Activated T-cell treated with anti-CD3 and anti-CD28 coated beads, Interleukin-2, amount 50 U/mL, for 4 hours (primary cell): ENCODE results near the gene NDST4. TPM values are rescaled to one million over a fixed set of nuclear protein-coding genes. Genes with fewer than 3 reads are reported as not detected.

Experiments
- ATAC-seq, 2 donors: fragments of 200-7000 bp; cut with Tn5 transposase; one replicate each; pipeline ENCODE4 v1.10.0; 2021
- DNase-seq: peaks from one replicate; pipeline ENCODE4 v3.0.0-alpha.2; 2020
- H3K27me3 Mint-ChIP-seq: one replicate; pipeline ENCODE4 v1.8.0; 2021; ENCODE audit warnings: low read depth, mixed read lengths
- H3K36me3 Mint-ChIP-seq: one replicate; pipeline ENCODE4 v1.8.0; 2022; ENCODE audit warnings: mixed read lengths; ENCODE audit not compliant: insufficient read depth
- H3K4me1 Mint-ChIP-seq: one replicate; pipeline ENCODE4 v1.8.0; 2021; ENCODE audit warnings: low read depth, mixed read lengths
- H3K4me3 Mint-ChIP-seq: one replicate; pipeline ENCODE4 v1.8.0; 2021; ENCODE audit warnings: mild to moderate bottlenecking, moderate library complexity, mixed read lengths
- H3K9me3 Mint-ChIP-seq: one replicate; pipeline ENCODE4 v1.8.0; 2021; ENCODE audit warnings: mixed read lengths
- total RNA-seq, 3 donors: library from RNA; stranded (reverse); gene quantifications; one replicate each; pipeline ENCODE4 v1.2.1, GENCODE V29; 2021

Gene NDST4
- total RNA-seq, 3 donors from 2014 or later = not detected

DNA sequence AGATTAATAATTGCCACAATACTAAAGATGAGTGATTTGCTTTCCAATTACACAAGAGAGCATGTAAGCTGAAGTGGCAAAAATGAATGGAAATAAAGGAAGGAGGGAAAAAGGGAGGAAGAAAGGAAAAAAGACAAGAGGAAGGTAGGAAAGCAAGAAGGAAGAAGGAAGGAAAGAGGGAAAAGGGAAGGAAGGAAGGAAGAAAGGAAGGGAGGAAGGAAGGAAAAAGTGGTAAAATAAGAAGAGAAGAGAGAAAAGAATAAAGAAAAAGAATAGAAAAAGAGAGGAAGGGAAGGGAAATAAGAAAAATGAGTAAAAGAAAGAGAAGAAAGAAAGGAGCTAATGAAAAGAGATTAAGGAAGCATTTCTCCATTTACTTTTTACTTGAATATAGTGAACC, 4.6 kb downstream of the NDST4 start:
- no peak for ATAC-seq
- H3K36me3 Mint-ChIP-seq = no peaks in the 10 kb centered on the region
- H3K9me3 Mint-ChIP-seq = no peaks in the 10 kb centered on the region
- no peaks in the 10 kb centered on the region for H3K27me3 Mint-ChIP-seq
- no peaks in the 10 kb centered on the region for H3K4me1 Mint-ChIP-seq
- no peak for DNase-seq
- no peak overlapping the region for H3K4me3 Mint-ChIP-seq

DNA sequence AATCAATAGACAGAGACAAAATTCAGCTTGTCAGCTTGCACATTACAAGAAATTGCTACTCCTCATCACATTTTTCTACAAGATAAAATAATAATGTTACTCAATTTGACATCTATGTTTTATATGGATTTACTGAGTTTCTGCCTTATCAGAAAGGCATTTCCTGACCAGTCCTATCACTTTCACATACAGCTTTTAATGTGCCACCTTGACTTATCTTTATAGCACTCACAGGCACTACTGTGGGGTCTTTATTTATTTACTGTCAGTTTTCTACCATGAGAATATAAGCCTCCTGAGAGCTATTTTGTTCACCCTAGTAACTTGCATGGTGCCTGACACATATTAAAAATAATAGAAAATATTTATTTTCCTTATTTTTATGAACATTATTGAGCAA, 6.0 kb downstream of the NDST4 start:
- Mint-ChIP-seq H3K9me3 (no peaks in the 10 kb centered on the region), H3K36me3 (no peaks in the 10 kb centered on the region), H3K27me3 (no peaks in the 10 kb centered on the region), H3K4me1 (no peaks in the 10 kb centered on the region), H3K4me3 (no peak overlapping the region)
- ATAC-seq (no peak), DNase-seq (no peak)

DNA sequence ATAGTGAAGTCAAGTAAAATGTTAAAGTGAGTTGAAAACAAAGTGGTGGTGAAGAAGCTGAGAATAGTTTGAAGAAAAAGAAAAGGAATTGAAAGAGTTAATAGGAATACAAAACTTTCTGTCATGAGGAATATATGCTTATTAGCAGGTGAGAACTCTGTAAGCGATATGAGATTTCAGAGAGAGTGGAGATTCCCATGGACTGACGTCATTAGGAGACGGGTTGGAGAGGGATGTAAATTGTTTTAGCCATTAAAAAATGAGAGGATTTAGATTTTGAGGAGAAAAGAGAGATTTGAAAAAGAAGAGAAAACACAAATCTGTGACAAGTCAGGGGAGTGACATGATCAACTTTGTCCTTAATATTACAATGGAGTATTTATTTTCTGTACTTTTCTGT, 11.7 kb downstream of the NDST4 start:
- H3K36me3 Mint-ChIP-seq = no peaks in the 10 kb centered on the region
- no peak for ATAC-seq
- no peak for DNase-seq
- H3K9me3 Mint-ChIP-seq = no peaks in the 10 kb centered on the region
- no peaks in the 10 kb centered on the region for H3K27me3 Mint-ChIP-seq
- no peaks in the 10 kb centered on the region for H3K4me1 Mint-ChIP-seq
- no peak overlapping the region for H3K4me3 Mint-ChIP-seq

DNA sequence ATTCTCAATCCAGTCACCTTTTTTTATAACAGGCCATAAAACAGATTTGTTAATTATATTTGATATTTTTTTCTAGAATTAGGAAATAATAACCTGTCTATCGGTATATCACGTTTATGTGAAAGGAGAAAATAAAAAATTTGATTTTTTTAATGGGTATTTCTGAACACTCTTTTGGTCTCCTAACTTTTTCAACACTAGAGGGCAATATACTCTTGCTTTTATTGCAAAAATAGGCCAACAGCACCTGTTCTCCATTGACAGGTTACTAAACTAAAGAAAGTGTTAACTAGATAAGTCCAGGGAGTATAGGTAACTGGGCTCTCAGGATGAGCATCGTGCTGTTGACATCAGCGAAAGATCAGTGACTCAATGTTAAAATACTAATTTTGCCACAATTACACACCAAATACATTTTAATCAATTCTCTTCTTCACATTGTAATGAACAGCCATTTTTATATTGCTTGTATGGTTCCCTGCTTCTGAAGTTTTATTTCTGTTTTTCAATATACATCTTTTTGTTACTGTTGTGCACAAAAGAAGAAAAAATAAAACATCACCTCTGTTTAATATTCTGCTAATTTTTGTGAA, 22.8 kb downstream of the NDST4 start:
- DNase-seq (no peak), ATAC-seq (no peak)
- Mint-ChIP-seq H3K4me1 (no peaks in the 10 kb centered on the region), H3K27me3 (no peaks in the 10 kb centered on the region), H3K9me3 (no peaks in the 10 kb centered on the region), H3K4me3 (no peak overlapping the region), H3K36me3 (no peaks in the 10 kb centered on the region)

DNA sequence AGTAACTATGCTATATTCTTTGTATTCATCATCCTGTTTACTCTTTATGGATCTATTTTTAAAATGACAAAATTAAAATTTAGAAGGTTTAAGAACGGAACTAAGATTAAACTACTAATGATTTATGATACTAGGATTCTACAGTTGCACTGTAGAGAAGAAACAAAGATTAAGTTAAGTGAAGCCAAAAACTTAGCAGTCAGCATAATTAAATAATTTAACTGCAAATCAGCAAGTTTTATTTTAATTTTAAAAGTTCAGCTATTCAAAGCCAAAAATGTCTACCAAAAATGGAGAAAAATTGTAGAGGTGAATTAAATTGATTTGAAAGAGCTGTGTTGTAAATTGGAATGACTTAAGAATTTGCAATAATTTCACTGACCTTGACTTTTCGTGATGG, 30.8 kb downstream of the NDST4 start:
- no peaks in the 10 kb centered on the region for H3K36me3 Mint-ChIP-seq
- no peak for ATAC-seq
- H3K27me3 Mint-ChIP-seq = no peaks in the 10 kb centered on the region
- H3K9me3 Mint-ChIP-seq = peaks cover 4% of the 10 kb centered on the region
- H3K4me3 Mint-ChIP-seq = no peak overlapping the region
- no peaks in the 10 kb centered on the region for H3K4me1 Mint-ChIP-seq
- DNase-seq = no peak

DNA sequence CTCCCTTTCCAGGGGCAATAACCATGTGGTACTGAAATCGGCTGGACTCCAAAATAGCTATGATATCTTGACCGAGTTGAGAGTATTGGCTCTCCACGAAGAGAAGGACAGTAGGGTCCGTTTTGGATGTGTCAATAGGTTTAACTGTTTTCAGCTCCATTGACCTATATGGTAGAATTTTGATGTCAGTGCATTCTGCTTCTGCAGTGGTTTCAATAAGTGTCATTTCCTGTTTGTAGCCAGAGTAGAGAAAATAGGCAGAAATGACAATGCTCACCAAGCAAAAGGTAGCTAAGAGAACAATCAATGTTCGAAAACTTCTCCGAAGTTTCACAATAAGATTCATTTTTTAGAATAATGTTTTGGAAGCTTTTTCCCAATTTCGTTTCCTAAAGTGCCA, 36.7 kb downstream of the NDST4 start:
- ATAC-seq (no peak), DNase-seq (no peak)
- Mint-ChIP-seq H3K9me3 (no peaks in the 10 kb centered on the region), H3K4me3 (no peak overlapping the region), H3K27me3 (no peaks in the 10 kb centered on the region), H3K36me3 (no peaks in the 10 kb centered on the region), H3K4me1 (no peaks in the 10 kb centered on the region)

DNA sequence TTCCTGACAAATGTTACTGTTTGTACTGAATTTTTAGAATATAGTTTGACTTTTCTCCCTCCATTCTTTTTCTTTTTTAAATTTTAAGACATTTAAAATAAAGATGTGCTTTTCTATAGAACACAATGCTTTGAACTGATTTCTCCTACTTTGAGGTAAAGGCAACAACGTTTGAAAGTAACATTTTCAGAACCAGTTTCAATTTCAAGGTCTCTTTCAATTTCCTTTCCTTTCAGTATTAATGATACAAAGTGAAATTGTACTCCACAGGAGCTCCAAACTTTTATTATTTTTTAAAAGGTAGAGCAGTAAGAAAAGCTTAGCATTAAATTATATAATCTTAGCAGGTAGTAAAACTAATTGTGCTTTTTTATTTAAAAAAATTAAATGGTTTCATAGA, 54.9 kb downstream of the NDST4 start:
- Mint-ChIP-seq H3K9me3 (no peaks in the 10 kb centered on the region), H3K4me3 (no peak overlapping the region), H3K36me3 (no peaks in the 10 kb centered on the region), H3K27me3 (no peaks in the 10 kb centered on the region), H3K4me1 (no peaks in the 10 kb centered on the region)
- DNase-seq = no peak
- no peak for ATAC-seq

DNA sequence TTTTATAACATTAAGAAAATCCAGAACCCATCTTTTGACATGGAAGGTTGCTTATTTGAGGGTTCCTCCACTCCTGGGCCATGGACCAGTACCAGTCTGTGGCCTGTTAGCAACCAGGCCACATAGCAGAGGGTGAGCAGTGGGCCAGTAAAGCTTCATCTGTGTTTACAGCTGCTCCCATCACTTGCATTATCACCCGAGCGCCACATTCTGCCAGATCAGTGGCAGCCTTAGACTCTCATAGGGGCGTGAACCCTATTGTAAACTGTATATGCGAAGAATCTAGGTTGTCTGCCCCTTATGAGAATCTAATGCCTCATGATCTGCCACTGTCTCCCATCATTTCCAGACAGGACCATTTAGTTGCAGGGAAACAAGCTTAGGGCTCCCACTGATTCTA, 58.6 kb downstream of the NDST4 start:
- Mint-ChIP-seq H3K36me3 (no peaks in the 10 kb centered on the region), H3K9me3 (no peaks in the 10 kb centered on the region), H3K4me1 (no peaks in the 10 kb centered on the region), H3K27me3 (no peaks in the 10 kb centered on the region), H3K4me3 (no peak overlapping the region)
- no peak for ATAC-seq
- DNase-seq = no peak

DNA sequence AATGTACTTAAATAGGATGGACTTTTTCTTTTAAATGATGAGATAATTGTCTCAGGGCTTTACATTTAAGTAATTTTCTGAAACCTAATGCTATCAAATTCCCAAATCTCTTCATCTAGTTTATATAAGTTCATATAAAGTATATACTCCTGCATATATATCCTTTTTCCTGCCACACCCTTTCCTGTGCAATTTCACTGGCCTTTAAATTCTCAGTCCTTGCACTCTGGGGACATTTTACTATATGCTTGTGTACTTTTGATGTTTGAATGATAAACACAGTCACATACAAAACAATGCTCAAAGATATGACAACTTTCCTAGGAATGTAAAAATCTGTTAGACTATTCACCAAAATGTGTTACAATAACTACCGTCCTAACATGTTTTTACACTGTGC, 60.1 kb downstream of the NDST4 start:
- H3K4me1 Mint-ChIP-seq = no peaks in the 10 kb centered on the region
- DNase-seq = no peak
- no peak for ATAC-seq
- no peaks in the 10 kb centered on the region for H3K27me3 Mint-ChIP-seq
- H3K4me3 Mint-ChIP-seq = no peak overlapping the region
- H3K36me3 Mint-ChIP-seq = no peaks in the 10 kb centered on the region
- H3K9me3 Mint-ChIP-seq = no peaks in the 10 kb centered on the region

DNA sequence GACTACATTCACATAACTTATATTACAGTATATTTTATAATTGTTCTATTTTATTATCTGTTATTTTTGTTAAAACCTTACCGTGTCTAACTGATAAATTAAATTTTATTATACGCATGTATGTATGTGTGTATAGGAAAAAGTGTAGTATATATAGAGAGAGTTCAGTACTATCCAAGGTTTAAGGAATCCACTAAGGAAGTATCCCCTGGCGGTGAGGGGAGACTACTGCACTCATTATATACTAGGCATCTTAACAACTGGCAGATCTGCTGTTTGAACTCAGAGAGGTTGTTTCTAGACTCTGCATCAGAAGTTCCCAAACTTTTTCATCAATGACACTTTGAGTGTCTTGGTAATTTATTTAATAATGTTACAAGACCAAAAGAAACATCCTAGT, 70.9 kb downstream of the NDST4 start:
- Mint-ChIP-seq H3K4me3 (no peak overlapping the region), H3K27me3 (no peaks in the 10 kb centered on the region), H3K9me3 (no peaks in the 10 kb centered on the region), H3K4me1 (no peaks in the 10 kb centered on the region), H3K36me3 (no peaks in the 10 kb centered on the region)
- ATAC-seq = no peak
- DNase-seq = no peak

DNA sequence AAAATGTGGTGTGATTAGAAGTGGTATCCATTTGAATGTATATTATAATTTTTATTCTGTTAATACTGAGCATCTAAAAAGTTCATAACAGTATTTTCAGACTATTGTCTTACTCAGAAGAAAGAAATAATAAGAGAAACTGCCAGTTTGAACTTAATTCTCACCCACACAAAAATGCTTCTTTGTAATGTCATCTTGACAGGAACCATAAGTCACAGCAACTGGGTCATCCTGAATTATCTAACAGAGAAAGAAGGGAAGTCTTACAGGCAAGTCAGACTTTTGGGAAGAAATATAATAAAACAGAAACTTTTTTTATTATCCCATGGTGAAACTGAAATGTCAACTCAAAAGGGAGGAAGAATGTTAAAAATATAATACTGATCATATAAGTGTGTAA, 83.1 kb downstream of the NDST4 start:
- H3K27me3 Mint-ChIP-seq = no peaks in the 10 kb centered on the region
- no peak overlapping the region for H3K4me3 Mint-ChIP-seq
- no peaks in the 10 kb centered on the region for H3K9me3 Mint-ChIP-seq
- ATAC-seq (no peak), DNase-seq (no peak)
- H3K36me3 Mint-ChIP-seq = no peaks in the 10 kb centered on the region
- no peaks in the 10 kb centered on the region for H3K4me1 Mint-ChIP-seq

DNA sequence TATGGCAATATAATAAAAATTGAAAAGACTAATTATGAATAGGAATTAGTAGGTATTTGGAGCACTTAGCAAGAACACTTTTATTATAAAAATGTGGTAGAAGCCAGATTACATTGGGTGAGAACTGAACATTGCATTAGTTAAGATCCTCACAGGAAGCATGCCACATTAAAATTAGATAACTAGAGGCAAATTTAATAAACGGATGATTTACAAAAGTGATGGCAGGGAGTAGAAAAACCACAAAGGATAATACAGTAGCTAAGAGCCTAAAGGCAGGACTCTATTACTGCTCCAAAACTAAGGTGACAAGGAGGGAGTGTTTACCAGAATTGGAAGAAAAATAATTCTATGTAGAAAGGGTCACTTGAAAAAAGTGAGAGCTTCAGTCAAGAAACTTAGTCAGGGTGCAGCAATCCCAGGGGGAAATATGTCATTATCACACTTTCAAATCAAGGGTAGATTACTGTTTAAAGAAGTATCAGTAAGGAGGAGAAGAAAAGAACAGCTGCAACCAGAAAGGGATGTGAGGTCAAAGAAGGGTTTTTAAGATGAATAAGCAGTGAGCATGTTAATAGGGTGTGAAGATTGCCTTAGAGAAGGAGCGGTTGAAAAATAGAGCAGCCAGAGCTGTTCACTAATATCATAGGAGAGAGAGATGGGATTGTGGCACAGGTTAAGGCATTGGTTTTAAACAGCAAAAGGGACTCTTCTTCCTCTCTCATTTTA, 84.6 kb downstream of the NDST4 start:
- H3K9me3 Mint-ChIP-seq = no peaks in the 10 kb centered on the region
- H3K4me1 Mint-ChIP-seq = no peaks in the 10 kb centered on the region
- no peak for DNase-seq
- no peaks in the 10 kb centered on the region for H3K27me3 Mint-ChIP-seq
- no peaks in the 10 kb centered on the region for H3K36me3 Mint-ChIP-seq
- no peak overlapping the region for H3K4me3 Mint-ChIP-seq
- no peak for ATAC-seq

DNA sequence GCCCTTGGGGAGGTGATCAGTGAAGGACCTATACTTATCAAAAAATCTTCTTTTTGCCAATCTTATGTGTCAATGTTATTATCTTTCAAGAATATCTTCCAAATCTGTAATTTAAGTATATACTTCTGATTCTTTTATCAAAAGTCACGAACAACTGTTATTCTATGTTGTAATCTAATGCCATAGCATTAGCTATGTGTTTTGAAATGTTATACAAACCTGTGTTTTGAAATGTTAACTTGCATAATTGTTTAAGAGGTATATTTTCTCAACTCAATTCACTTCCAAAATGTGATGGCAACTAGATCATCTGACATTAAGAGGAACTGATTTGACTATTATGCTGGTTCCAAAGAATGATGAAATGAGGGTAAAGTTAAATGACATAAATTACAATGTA, 113.5 kb downstream of the NDST4 start:
- DNase-seq (no peak), ATAC-seq (no peak)
- Mint-ChIP-seq H3K4me1 (no peaks in the 10 kb centered on the region), H3K36me3 (no peaks in the 10 kb centered on the region), H3K27me3 (no peaks in the 10 kb centered on the region), H3K9me3 (no peaks in the 10 kb centered on the region), H3K4me3 (no peak overlapping the region)

DNA sequence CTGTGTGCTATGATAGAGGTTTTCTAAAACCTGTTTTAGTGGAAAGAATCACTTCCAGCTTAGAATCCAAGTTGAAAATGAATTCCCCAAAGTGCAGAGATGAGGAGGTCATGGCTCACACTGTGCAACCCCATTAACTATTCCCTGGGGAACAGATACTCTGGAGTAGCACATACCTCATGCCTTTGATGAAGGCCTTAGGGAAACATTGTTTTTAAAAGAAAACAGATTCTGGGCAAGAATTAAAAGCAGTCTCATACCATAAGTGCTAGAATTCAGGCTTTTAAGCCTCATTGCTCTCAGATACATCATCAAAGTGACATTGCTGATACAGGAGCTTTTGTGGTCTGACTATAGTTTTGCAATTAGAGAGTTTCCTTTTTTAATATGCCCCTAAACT, 115.1 kb downstream of the NDST4 start:
- no peaks in the 10 kb centered on the region for H3K36me3 Mint-ChIP-seq
- DNase-seq = no peak
- no peaks in the 10 kb centered on the region for H3K9me3 Mint-ChIP-seq
- no peaks in the 10 kb centered on the region for H3K4me1 Mint-ChIP-seq
- ATAC-seq = no peak
- H3K4me3 Mint-ChIP-seq = no peak overlapping the region
- H3K27me3 Mint-ChIP-seq = no peaks in the 10 kb centered on the region

DNA sequence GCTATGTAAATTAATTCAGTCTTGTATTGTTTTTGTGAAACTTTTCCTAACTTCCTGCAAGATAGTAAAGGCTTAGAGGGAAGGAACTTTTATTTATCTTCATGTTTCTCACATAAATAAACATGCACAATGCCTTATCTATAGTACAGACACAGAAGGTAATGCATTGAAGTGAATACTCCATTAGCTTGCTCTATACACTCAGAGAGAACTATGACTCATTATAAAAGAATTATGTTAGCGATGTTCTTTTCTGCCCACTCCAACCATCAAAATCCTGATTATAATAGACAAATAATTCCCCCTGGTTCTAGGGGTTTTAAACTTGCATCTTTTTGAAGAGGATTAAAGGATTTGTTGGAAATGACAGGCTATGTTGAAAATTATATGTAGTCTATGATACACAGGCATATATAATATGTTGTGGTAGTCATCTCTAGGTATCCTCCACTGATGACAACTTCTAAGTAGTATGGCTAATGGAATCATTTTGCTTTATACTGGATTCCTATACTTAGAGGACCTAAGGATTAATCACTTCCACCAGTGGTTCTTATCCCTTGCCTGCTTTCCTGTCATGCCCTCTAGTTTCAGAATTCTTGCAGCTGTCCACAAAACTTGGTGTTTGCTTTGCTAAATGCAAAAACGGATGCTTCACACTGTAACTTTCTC, 115.7 kb downstream of the NDST4 start:
- DNase-seq (no peak), ATAC-seq (no peak)
- Mint-ChIP-seq H3K27me3 (no peaks in the 10 kb centered on the region), H3K36me3 (no peaks in the 10 kb centered on the region), H3K4me3 (no peak overlapping the region), H3K4me1 (no peaks in the 10 kb centered on the region), H3K9me3 (no peaks in the 10 kb centered on the region)
